Mesenchymal stem cell (in vitro differentiated cells and primary cell): Measurements from ENCODE around the gene DRAXIN.

Source experiments
- DNase-seq: peaks from one replicate; pipeline ENCODE4 v3.0.0-alpha.2; 2013
- H2AFZ ChIP-seq: one replicate; pipeline ENCODE4 v1.6.1; 2013; ENCODE audit warnings: low read depth, mild to moderate bottlenecking, control low read depth, inconsistent platforms, low read length, moderate library complexity
- H2AK5ac ChIP-seq: 2 replicates; pipeline ENCODE4 v1.6.1; 2013; ENCODE audit warnings: low read length, moderate library complexity, mild to moderate bottlenecking, inconsistent platforms; ENCODE audit not compliant: severe bottlenecking
- H2BK120ac ChIP-seq: one replicate; pipeline ENCODE4 v1.6.1; 2013; ENCODE audit warnings: low read depth, mild to moderate bottlenecking, inconsistent platforms, low read length, moderate library complexity
- H2BK12ac ChIP-seq, 2 experiments: one replicate each; pipeline ENCODE4 v1.6.1; 2013; ENCODE audit warnings: inconsistent platforms in 2 of 2, low read length in 2 of 2, mild to moderate bottlenecking in 2 of 2, moderate library complexity in 2 of 2, control low read depth in 1 of 2
- H2BK15ac ChIP-seq: one replicate; pipeline ENCODE4 v1.6.1; 2013; ENCODE audit warnings: mild to moderate bottlenecking, low read depth, inconsistent platforms; ENCODE audit not compliant: poor library complexity, severe bottlenecking
- H2BK5ac ChIP-seq: 2 replicates; pipeline ENCODE4 v1.6.1; 2013; ENCODE audit warnings: low read depth, mild to moderate bottlenecking, low read length, control low read depth, inconsistent platforms; ENCODE audit not compliant: poor library complexity, severe bottlenecking
- H3K14ac ChIP-seq, 2 experiments: one replicate each; pipeline ENCODE4 v1.6.1; 2013; ENCODE audit warnings: inconsistent platforms in 2 of 2, low read length in 2 of 2, control low read depth in 1 of 2, mild to moderate bottlenecking in 1 of 2, moderate library complexity in 1 of 2
- H3K18ac ChIP-seq, 2 experiments: one replicate each; pipeline ENCODE4 v1.6.1; 2013; ENCODE audit warnings: inconsistent platforms in 2 of 2, low read length in 2 of 2, control low read depth in 1 of 2, low read depth in 1 of 2, mild to moderate bottlenecking in 1 of 2
- H3K23ac ChIP-seq, 2 experiments: one replicate each; pipeline ENCODE4 v1.6.1; 2013; ENCODE audit warnings: inconsistent platforms in 2 of 2, low read length in 2 of 2, mild to moderate bottlenecking in 2 of 2, moderate library complexity in 2 of 2, control low read depth in 1 of 2
- H3K27ac ChIP-seq: 2 replicates; pipeline ENCODE4 v1.5.1; 2013; ENCODE audit warnings: mild to moderate bottlenecking, moderate library complexity, low read length, control low read depth, inconsistent platforms; ENCODE audit not compliant: poor library complexity, severe bottlenecking
- H3K27me3 ChIP-seq, 2 experiments: 2 replicates each; pipeline versions ENCODE4 v1.6.1 to v1.7.0; 2013; ENCODE audit warnings: low read length in 2 of 2, mild to moderate bottlenecking in 2 of 2, moderate library complexity in 2 of 2, control low read depth in 1 of 2, inconsistent platforms in 1 of 2; ENCODE audit not compliant: control insufficient read depth in 1 of 2, insufficient read depth in 1 of 2
- H3K36me3 ChIP-seq, 2 experiments: 2 replicates each; pipeline versions ENCODE4 v1.6.1 to v1.7.0; 2013; ENCODE audit warnings: low read length in 2 of 2, control low read depth in 1 of 2, inconsistent platforms in 1 of 2, low read depth in 1 of 2, mild to moderate bottlenecking in 1 of 2; ENCODE audit not compliant: insufficient read depth in 2 of 2, control insufficient read depth in 1 of 2
- H3K4ac ChIP-seq, 2 experiments: one replicate each; pipeline ENCODE4 v1.6.1; 2013; ENCODE audit warnings: inconsistent platforms in 2 of 2, low read length in 2 of 2, mild to moderate bottlenecking in 2 of 2, moderate library complexity in 2 of 2, control low read depth in 1 of 2, low read depth in 1 of 2
- H3K4me1 ChIP-seq: 2 replicates; pipeline ENCODE4 v1.6.1; 2013; ENCODE audit warnings: low read depth, low read length, control low read depth; ENCODE audit not compliant: control insufficient read depth, insufficient read depth
- H3K4me2 ChIP-seq: 2 replicates; pipeline ENCODE4 v1.6.1; 2013; ENCODE audit warnings: low read length, mild to moderate bottlenecking, inconsistent platforms; ENCODE audit not compliant: poor library complexity, severe bottlenecking
- H3K4me3 ChIP-seq, 2 experiments: 2 replicates each; pipeline versions ENCODE4 v1.5.1 to v1.7.0; 2013; ENCODE audit warnings: low read length in 2 of 2, mild to moderate bottlenecking in 2 of 2, control low read depth in 1 of 2, low read depth in 1 of 2; ENCODE audit not compliant: insufficient read depth in 1 of 2
- H3K79me1 ChIP-seq: replicated peaks from 2 replicates; pipeline ENCODE4 v1.6.1; 2013; ENCODE audit warnings: mild to moderate bottlenecking, control low read depth, low read length, inconsistent platforms; ENCODE audit not compliant: poor library complexity, severe bottlenecking
- H3K9ac ChIP-seq: 2 replicates; pipeline ENCODE4 v1.7.0; 2013; ENCODE audit warnings: mild to moderate bottlenecking, low read length, moderate library complexity
- H3K9me3 ChIP-seq: 2 replicates; pipeline ENCODE4 v1.7.0; 2013; ENCODE audit warnings: mild to moderate bottlenecking, low read length; ENCODE audit not compliant: control insufficient read depth
- H4K8ac ChIP-seq: one replicate; pipeline ENCODE4 v1.6.1; 2013; ENCODE audit warnings: inconsistent platforms, mild to moderate bottlenecking, low read length, moderate library complexity
- H4K91ac ChIP-seq: one replicate; pipeline ENCODE4 v1.6.1; 2013; ENCODE audit warnings: mild to moderate bottlenecking, low read length, inconsistent platforms
- WGBS: methylation state at CpG from one replicate; pipeline ENCODE4 v1.1.7; 2013; ENCODE audit warnings: mixed read lengths; 5-methylcytosine and 5-hydroxymethylcytosine counted together

DRAXIN gene

DNA sequence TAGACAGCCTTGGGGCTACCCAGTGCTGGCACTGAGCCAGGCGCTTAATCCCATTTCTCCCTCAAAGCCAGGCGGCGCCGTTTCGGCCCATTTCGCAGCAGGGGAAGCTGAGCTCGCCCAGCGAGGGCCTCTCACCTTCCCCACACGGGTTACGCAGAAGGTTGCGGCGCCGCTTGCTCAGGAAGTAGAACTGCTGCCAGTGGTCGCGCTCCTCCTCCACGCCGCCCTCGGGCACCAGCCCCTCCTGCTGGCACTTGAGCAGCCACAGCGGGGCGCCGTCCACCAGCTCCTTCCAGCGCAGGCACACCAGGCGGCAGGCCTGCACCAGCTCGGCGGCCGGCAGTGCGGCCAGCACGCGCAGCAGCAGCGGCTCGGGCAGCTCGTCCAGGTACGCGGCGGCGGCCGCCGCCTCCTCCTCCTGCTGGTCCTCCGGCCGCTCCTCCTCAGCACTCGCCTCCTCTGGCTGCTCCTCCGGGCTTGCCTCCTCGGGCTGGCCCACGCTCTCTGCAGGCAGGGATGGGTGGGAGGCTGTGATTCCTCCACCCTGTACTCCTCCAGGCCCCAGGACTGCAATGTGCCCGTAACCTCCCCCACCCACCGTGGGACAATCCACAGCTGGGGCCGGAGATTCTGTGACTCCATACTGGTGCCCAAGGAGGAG is 41.0 kb upstream of the DRAXIN start:
- no peak overlapping the region for H3K18ac ChIP-seq
- H4K8ac ChIP-seq, result peak overlapping the region; percentile 20
- no peak overlapping the region for H3K23ac ChIP-seq
- peak overlapping the region; percentile 61 for H3K4me2 ChIP-seq
- WGBS, result 6% methylated on average over 44 of the region's 47 CpGs
- H3K27ac ChIP-seq, result no peak overlapping the region
- no peak overlapping the region for H2AK5ac ChIP-seq
- H4K91ac ChIP-seq, result peak overlapping the region; percentile 35
- no peaks in the 10 kb centered on the region for H3K9me3 ChIP-seq
- peaks cover 0 to 8% of the 10 kb centered on the region in 2 experiments for H3K36me3 ChIP-seq
- peaks cover 5% of the 10 kb centered on the region for H3K79me1 ChIP-seq
- H3K9ac ChIP-seq, result no peak overlapping the region
- no peak overlapping the region for H2BK120ac ChIP-seq
- peak overlapping the region in 1 of 2 experiments; percentile 62 for H3K14ac ChIP-seq
- peak; percentile 67 for DNase-seq
- peaks cover 11 to 55% of the 10 kb centered on the region in 2 experiments for H3K27me3 ChIP-seq
- H2BK15ac ChIP-seq, result no peak overlapping the region
- H2BK12ac ChIP-seq, result no peak overlapping the region
- H3K4ac ChIP-seq, result no peak overlapping the region
- H2AFZ ChIP-seq, result peak overlapping the region; percentile 32
- H3K4me1 ChIP-seq, result peaks cover 32% of the 10 kb centered on the region
- H3K4me3 ChIP-seq, result peak overlapping the region; percentile 16 to 51
- no peak overlapping the region for H2BK5ac ChIP-seq

DNA sequence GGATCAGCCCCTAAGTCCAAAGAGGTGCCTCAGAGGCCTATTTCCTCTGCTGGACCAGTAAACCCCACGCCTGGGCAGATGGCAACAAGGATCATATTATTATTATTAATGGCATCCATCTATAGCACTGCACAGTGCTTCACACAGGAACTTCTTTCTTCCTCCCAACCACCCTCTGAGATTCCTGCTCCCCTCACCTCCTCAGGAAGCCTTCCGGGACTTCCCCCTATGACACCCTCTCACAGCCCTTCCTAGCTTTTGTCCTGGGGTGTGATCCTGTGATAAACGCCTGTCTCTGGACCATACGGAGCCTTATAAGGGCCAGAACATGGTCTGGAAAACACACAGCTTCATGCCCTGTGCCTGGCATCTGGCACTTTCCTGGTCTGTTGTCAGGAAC is 40.5 kb upstream of the DRAXIN start:
- H3K4me1 ChIP-seq, result peaks cover 37% of the 10 kb centered on the region
- H3K9me3 ChIP-seq, result no peaks in the 10 kb centered on the region
- H2AFZ ChIP-seq, result no peak overlapping the region
- H3K14ac ChIP-seq, result no peak overlapping the region
- no peak overlapping the region for H4K91ac ChIP-seq
- H3K79me1 ChIP-seq, result peaks cover 10% of the 10 kb centered on the region
- H2BK120ac ChIP-seq, result no peak overlapping the region
- DNase-seq, result no peak
- no peak overlapping the region for H4K8ac ChIP-seq
- H2BK15ac ChIP-seq, result no peak overlapping the region
- no peak overlapping the region for H3K27ac ChIP-seq
- peaks cover 0 to 14% of the 10 kb centered on the region in 2 experiments for H3K36me3 ChIP-seq
- H3K23ac ChIP-seq, result no peak overlapping the region
- H3K4ac ChIP-seq, result no peak overlapping the region
- no peak overlapping the region for H3K18ac ChIP-seq
- no peak overlapping the region for H3K4me3 ChIP-seq
- WGBS, result 84% methylated on average over 4 of the region's 4 CpGs
- H3K9ac ChIP-seq, result no peak overlapping the region
- no peak overlapping the region for H2BK12ac ChIP-seq
- peak overlapping the region; percentile 61 for H3K4me2 ChIP-seq
- peaks cover 11 to 53% of the 10 kb centered on the region in 2 experiments for H3K27me3 ChIP-seq
- no peak overlapping the region for H2AK5ac ChIP-seq
- no peak overlapping the region for H2BK5ac ChIP-seq

DNA sequence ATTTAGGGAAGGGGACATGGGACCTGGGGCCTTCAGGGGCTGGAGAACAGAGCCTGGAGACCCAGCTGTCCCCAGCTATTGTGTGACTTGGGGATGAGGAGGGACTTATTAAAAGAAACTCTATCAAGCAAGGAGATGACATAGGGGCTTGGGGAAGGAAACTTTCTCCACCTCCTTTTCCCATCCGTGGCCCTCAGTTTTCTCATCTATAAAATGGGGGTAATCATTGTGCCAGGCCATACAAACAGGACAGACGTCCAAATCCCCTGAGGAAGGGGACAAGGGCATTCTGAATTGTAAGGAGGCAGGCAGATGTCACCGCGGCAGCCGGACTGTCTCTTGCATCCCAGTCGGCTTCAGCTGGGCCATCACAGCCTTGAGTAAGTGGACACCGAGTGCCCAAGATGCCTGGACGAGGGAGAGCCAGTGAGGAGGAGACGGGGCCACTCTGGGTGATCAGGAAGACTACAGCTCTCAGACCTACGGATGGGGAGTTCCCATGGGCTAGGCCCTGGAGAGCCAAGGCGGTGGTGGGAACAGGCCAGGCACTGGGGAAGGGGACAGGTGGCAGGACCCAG is 39.2 kb upstream of the DRAXIN start:
- H3K18ac ChIP-seq, result no peak overlapping the region
- H3K23ac ChIP-seq, result no peak overlapping the region
- no peak overlapping the region for H2BK5ac ChIP-seq
- no peak overlapping the region for H4K91ac ChIP-seq
- H3K14ac ChIP-seq, result no peak overlapping the region
- H3K4ac ChIP-seq, result no peak overlapping the region
- no peak overlapping the region for H3K4me3 ChIP-seq
- no peak for DNase-seq
- H3K36me3 ChIP-seq, result peaks cover 5 to 20% of the 10 kb centered on the region in 2 experiments
- no peak overlapping the region for H2BK15ac ChIP-seq
- H3K4me2 ChIP-seq, result no peak overlapping the region
- H3K27ac ChIP-seq, result no peak overlapping the region
- no peaks in the 10 kb centered on the region for H3K9me3 ChIP-seq
- 91% methylated on average over 11 of the region's 11 CpGs for WGBS
- no peak overlapping the region for H2BK12ac ChIP-seq
- no peak overlapping the region for H3K9ac ChIP-seq
- H2AFZ ChIP-seq, result no peak overlapping the region
- no peak overlapping the region for H2AK5ac ChIP-seq
- H3K79me1 ChIP-seq, result peaks cover 13% of the 10 kb centered on the region
- H3K27me3 ChIP-seq, result peaks cover 11 to 40% of the 10 kb centered on the region in 2 experiments
- H4K8ac ChIP-seq, result no peak overlapping the region
- peaks cover 37% of the 10 kb centered on the region for H3K4me1 ChIP-seq
- no peak overlapping the region for H2BK120ac ChIP-seq

DNA sequence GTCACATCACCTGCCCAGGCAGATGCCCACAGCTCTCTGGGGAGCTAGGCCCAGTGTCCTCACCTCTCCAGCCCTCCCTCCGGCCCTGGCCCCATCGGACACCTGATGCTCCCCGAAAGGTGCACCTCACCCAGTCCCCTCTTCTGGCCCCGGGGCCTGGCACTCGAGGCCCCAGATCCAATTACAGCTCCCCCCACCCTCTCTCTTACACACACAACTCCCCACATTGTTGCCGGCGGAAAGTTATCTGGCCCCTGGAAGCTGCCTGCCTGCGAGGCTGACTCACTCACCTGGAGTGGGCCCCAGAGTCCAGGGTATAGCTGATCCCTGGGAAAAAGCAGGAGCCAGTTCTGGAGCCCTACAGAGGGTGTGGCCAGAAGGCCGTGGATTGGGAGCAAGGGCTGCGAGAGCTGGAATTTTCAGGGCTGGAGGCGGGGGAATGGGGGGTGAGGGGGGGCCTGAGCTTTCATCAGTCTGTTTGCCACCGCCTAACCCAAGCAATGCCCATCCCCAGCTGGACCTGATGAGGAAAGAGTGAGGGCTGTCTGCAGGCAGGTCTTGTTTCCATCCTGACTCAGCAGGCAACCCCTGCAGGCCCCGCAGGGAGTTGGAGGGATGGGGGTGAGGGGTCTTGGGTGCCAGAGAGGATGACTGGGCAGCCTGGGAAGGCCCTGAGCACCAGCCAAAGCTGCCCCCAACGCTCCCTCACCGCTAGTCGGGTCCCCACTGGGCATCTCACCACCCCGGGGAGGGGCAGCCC is 38.2 kb upstream of the DRAXIN start:
- no peak for DNase-seq
- Histone ChIP-seq H3K9ac (no peak overlapping the region), H3K4ac (no peak overlapping the region), H2AK5ac (no peak overlapping the region), H3K27ac (no peak overlapping the region), H4K91ac (no peak overlapping the region), H3K4me1 (peaks cover 37% of the 10 kb centered on the region), H3K9me3 (no peaks in the 10 kb centered on the region), H3K18ac (no peak overlapping the region), H2BK15ac (no peak overlapping the region), H2BK12ac (no peak overlapping the region), H2BK120ac (no peak overlapping the region), H2AFZ (no peak overlapping the region), H3K36me3 (peaks cover 8 to 27% of the 10 kb centered on the region in 2 experiments), H3K79me1 (peaks cover 13% of the 10 kb centered on the region), H3K14ac (no peak overlapping the region), H3K4me3 (peak overlapping the region in 1 of 2 experiments; percentile 87), H3K23ac (no peak overlapping the region), H3K27me3 (peaks cover 11 to 33% of the 10 kb centered on the region in 2 experiments), H2BK5ac (no peak overlapping the region), H4K8ac (no peak overlapping the region), H3K4me2 (peak overlapping the region; percentile 84)
- 58% methylated on average over 17 of the region's 17 CpGs for WGBS
